Measurements from ENCODE around the gene PLCB4.

Gene PLCB4

GRCh38 chr20:9412309-9412708 is 343.4 kb downstream of the PLCB4 start:
- Histone ChIP-seq H3K4me3 (ENCODE audit: low read depth, low read length) (no peak overlapping the region), H3K4me1 (ENCODE audit: control insufficient read depth, insufficient read depth, low read length) (no peaks in the 10 kb centered on the region), H3K27ac (ENCODE audit: low read depth, low read length) (no peak overlapping the region), H3K27me3 (ENCODE audit: control insufficient read depth, insufficient read depth, low read length) (no peaks in the 10 kb centered on the region), H3K9ac (ENCODE audit: low read depth, low read length) (no peak overlapping the region), H3K36me3 (ENCODE audit: control insufficient read depth, insufficient read depth, low read length) (peaks cover 20% of the 10 kb centered on the region), H3K9me3 (ENCODE audit: control insufficient read depth, insufficient read depth, low read length) (no peaks in the 10 kb centered on the region)

GRCh38 chr20:9413001-9413400 is 344.1 kb downstream of the PLCB4 start:
- H3K9ac ChIP-seq (ENCODE audit: low read depth, low read length), result no peak overlapping the region
- no peaks in the 10 kb centered on the region for H3K9me3 ChIP-seq (ENCODE audit: control insufficient read depth, insufficient read depth, low read length)
- H3K27ac ChIP-seq (ENCODE audit: low read depth, low read length), result no peak overlapping the region
- H3K27me3 ChIP-seq (ENCODE audit: control insufficient read depth, insufficient read depth, low read length), result no peaks in the 10 kb centered on the region
- H3K36me3 ChIP-seq (ENCODE audit: control insufficient read depth, insufficient read depth, low read length), result peaks cover 20% of the 10 kb centered on the region
- H3K4me1 ChIP-seq (ENCODE audit: control insufficient read depth, insufficient read depth, low read length), result no peaks in the 10 kb centered on the region
- H3K4me3 ChIP-seq (ENCODE audit: low read depth, low read length), result no peak overlapping the region

DNA sequence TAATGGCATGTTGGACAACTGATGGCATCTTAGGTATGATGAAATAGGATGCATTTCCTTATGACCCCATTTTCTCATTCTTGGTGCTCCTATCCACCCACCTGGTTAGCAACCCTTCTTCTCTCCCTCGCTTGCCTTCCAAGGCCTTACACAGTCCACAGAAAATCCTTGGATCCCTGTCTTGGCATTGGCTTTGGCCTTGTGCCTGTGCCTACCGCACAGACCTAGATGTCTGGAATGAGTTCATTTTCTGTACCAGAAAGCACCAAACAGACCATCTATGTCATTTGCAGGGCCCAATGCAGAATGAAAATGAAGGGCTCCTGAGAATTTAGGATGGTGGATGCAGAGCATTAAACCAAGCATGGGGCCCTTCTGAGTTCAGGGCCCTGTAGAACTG is 346.5 kb downstream of the PLCB4 start:
- H3K4me1 ChIP-seq (ENCODE audit: control insufficient read depth, insufficient read depth, low read length), result no peaks in the 10 kb centered on the region
- no peak overlapping the region for H3K4me3 ChIP-seq (ENCODE audit: low read depth, low read length)
- no peaks in the 10 kb centered on the region for H3K27me3 ChIP-seq (ENCODE audit: control insufficient read depth, insufficient read depth, low read length)
- H3K9ac ChIP-seq (ENCODE audit: low read depth, low read length), result no peak overlapping the region
- H3K9me3 ChIP-seq (ENCODE audit: control insufficient read depth, insufficient read depth, low read length), result no peaks in the 10 kb centered on the region
- no peak overlapping the region for H3K27ac ChIP-seq (ENCODE audit: low read depth, low read length)
- peaks cover 11% of the 10 kb centered on the region for H3K36me3 ChIP-seq (ENCODE audit: control insufficient read depth, insufficient read depth, low read length)

- Histone ChIP-seq H3K9ac (ENCODE audit: low read depth, low read length) (no peak overlapping the region), H3K4me1 (ENCODE audit: control insufficient read depth, insufficient read depth, low read length) (no peaks in the 10 kb centered on the region), H3K9me3 (ENCODE audit: control insufficient read depth, insufficient read depth, low read length) (no peaks in the 10 kb centered on the region)
Measured at GRCh38 chr20:9416421-9416820, 347.5 kb downstream of the PLCB4 start.

DNA sequence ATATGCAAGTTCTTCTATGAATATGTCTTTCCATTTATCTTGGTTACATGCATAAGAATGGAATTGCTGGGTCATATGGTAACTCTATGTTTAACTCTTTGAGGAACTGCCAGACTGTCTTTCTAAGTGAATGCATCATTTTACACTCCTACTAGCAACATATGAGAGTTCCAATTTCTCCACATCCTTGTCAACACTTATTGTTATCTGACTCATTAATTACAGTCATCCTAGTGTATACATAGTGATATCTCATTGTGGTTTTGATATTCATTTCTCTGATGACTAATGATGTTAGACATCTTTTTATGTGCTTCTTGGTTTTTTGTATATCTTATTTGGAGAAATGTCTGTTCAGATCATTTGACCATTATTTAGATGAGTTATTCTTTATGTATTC is 348.8 kb downstream of the PLCB4 start:
- H3K27ac ChIP-seq (ENCODE audit: low read depth, low read length), result no peak overlapping the region
- H3K9me3 ChIP-seq (ENCODE audit: control insufficient read depth, insufficient read depth, low read length), result no peaks in the 10 kb centered on the region
- H3K4me1 ChIP-seq (ENCODE audit: control insufficient read depth, insufficient read depth, low read length), result no peaks in the 10 kb centered on the region
- H3K9ac ChIP-seq (ENCODE audit: low read depth, low read length), result no peak overlapping the region
- H3K36me3 ChIP-seq (ENCODE audit: control insufficient read depth, insufficient read depth, low read length), result peaks cover 18% of the 10 kb centered on the region
- H3K4me3 ChIP-seq (ENCODE audit: low read depth, low read length), result no peak overlapping the region
- no peaks in the 10 kb centered on the region for H3K27me3 ChIP-seq (ENCODE audit: control insufficient read depth, insufficient read depth, low read length)

More at GRCh38 chr20:9416421-9416820, 347.5 kb downstream of the PLCB4 start:
- Histone ChIP-seq H3K4me3 (ENCODE audit: low read depth, low read length) (no peak overlapping the region), H3K27me3 (ENCODE audit: control insufficient read depth, insufficient read depth, low read length) (no peaks in the 10 kb centered on the region), H3K36me3 (ENCODE audit: control insufficient read depth, insufficient read depth, low read length) (peaks cover 9% of the 10 kb centered on the region), H3K27ac (ENCODE audit: low read depth, low read length) (no peak overlapping the region)

- Histone ChIP-seq H3K27ac (ENCODE audit: low read depth, low read length) (no peak overlapping the region), H3K27me3 (ENCODE audit: control insufficient read depth, insufficient read depth, low read length) (no peaks in the 10 kb centered on the region), H3K4me1 (ENCODE audit: control insufficient read depth, insufficient read depth, low read length) (no peaks in the 10 kb centered on the region), H3K36me3 (ENCODE audit: control insufficient read depth, insufficient read depth, low read length) (peaks cover 34% of the 10 kb centered on the region), H3K9me3 (ENCODE audit: control insufficient read depth, insufficient read depth, low read length) (no peaks in the 10 kb centered on the region), H3K9ac (ENCODE audit: low read depth, low read length) (no peak overlapping the region), H3K4me3 (ENCODE audit: low read depth, low read length) (no peak overlapping the region)
Measured at GRCh38 chr20:9422321-9423057, 353.6 kb downstream of the PLCB4 start.

DNA sequence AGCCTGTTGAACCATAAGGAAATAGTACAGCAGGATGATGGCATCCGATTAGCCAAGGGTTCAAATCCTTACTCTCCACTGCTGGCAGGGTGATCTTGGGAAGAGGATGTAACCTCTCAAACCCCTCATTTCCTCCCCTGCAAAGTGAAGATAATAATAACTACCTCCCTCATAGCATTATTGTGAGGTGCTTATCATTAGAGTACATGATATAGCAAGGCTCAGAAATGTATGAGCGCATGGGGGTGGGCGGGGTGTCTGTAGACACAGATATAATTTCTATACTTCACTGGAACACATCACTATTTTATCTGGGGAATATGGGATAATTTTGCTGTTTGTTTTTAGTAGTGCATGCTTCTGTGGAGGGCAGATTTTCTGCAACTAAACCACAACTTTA is 355.7 kb downstream of the PLCB4 start:
- no peaks in the 10 kb centered on the region for H3K9me3 ChIP-seq (ENCODE audit: control insufficient read depth, insufficient read depth, low read length)
- H3K36me3 ChIP-seq (ENCODE audit: control insufficient read depth, insufficient read depth, low read length), result peaks cover 33% of the 10 kb centered on the region
- H3K27me3 ChIP-seq (ENCODE audit: control insufficient read depth, insufficient read depth, low read length), result no peaks in the 10 kb centered on the region
- H3K9ac ChIP-seq (ENCODE audit: low read depth, low read length), result no peak overlapping the region
- H3K27ac ChIP-seq (ENCODE audit: low read depth, low read length), result no peak overlapping the region
- H3K4me3 ChIP-seq (ENCODE audit: low read depth, low read length), result no peak overlapping the region
- no peaks in the 10 kb centered on the region for H3K4me1 ChIP-seq (ENCODE audit: control insufficient read depth, insufficient read depth, low read length)

DNA sequence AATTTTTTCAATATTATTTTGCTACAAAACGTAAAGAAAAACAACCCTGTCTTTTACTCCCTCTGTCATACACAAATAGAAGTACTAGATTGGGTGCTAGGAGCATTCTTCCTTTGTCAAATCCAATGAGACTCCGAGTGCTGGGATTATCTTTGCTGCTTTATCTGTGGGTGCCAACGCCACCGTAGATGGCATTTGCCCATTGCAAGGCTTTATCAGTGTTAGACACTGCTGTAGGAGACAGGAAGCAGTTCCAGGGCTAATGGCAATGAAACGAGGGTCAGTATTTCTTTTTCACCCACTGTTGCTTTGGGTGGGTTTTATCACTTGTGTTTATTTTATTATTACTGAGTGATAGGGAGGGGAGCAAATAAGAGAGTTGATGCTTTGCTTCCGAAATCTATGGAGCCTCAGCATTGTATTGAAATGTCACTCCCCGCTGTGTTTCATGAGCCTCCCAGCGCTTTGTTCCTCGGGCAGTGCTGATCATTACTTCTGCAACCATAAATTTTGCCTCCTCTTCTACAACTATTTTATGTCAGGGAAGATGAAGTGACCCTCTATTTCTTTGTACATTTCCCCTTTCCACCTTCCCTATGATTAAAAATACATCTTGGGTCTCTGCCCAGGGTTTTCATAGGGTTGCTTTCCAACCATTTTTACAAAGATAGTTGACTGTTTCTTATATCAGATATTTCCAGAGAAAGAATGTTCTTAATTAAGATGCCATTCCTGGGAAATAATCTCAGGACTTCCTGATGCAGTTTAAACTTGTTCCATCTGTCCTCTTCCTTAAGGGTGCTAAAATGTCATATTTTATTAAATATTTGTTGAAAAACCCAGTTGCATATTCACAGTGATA is 358.8 kb downstream of the PLCB4 start:
- no peak overlapping the region for H3K9ac ChIP-seq (ENCODE audit: low read depth, low read length)
- no peak overlapping the region for H3K27ac ChIP-seq (ENCODE audit: low read depth, low read length)
- no peaks in the 10 kb centered on the region for H3K4me1 ChIP-seq (ENCODE audit: control insufficient read depth, insufficient read depth, low read length)
- no peaks in the 10 kb centered on the region for H3K9me3 ChIP-seq (ENCODE audit: control insufficient read depth, insufficient read depth, low read length)
- no peaks in the 10 kb centered on the region for H3K27me3 ChIP-seq (ENCODE audit: control insufficient read depth, insufficient read depth, low read length)
- peaks cover 15% of the 10 kb centered on the region; the same call in 1 of the 2 replicates for H3K36me3 ChIP-seq (ENCODE audit: control insufficient read depth, insufficient read depth, low read length)
- H3K4me3 ChIP-seq (ENCODE audit: low read depth, low read length), result no peak overlapping the region

- peaks cover 15% of the 10 kb centered on the region; the same call in 1 of the 2 replicates for H3K36me3 ChIP-seq (ENCODE audit: control insufficient read depth, insufficient read depth, low read length)
- H3K4me1 ChIP-seq (ENCODE audit: control insufficient read depth, insufficient read depth, low read length), result no peaks in the 10 kb centered on the region
- no peak overlapping the region for H3K27ac ChIP-seq (ENCODE audit: low read depth, low read length)
- no peak overlapping the region for H3K9ac ChIP-seq (ENCODE audit: low read depth, low read length)
- H3K9me3 ChIP-seq (ENCODE audit: control insufficient read depth, insufficient read depth, low read length), result no peaks in the 10 kb centered on the region
- H3K4me3 ChIP-seq (ENCODE audit: low read depth, low read length), result no peak overlapping the region
- no peaks in the 10 kb centered on the region for H3K27me3 ChIP-seq (ENCODE audit: control insufficient read depth, insufficient read depth, low read length)
Measured at GRCh38 chr20:9428292-9428607, 359.4 kb downstream of the PLCB4 start.

DNA sequence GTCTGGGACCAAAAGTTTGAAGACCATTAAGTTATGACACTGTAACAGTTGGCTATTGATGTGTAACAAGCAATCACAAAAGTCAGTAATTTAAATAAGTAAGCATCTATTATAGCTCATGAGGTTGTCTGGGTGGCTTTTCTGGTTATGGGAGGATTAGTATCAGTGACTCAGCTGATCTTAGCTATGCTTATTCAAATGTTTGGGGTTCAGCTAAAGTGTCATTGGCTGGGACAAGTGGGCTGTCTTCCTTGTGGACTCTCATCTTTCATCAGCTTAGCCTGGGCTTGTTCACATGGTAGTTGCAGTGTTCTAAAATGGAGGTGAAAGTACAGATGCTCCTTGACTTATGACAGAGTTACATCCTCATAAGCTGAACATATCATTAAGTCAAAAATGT is 370.9 kb downstream of the PLCB4 start:
- peaks cover 1% of the 10 kb centered on the region; the same call in 1 of the 2 replicates for H3K4me1 ChIP-seq (ENCODE audit: control insufficient read depth, insufficient read depth, low read length)
- H3K9me3 ChIP-seq (ENCODE audit: control insufficient read depth, insufficient read depth, low read length), result peaks cover 11% of the 10 kb centered on the region; the same call in 1 of the 2 replicates
- no peak overlapping the region for H3K27ac ChIP-seq (ENCODE audit: low read depth, low read length)
- H3K36me3 ChIP-seq (ENCODE audit: control insufficient read depth, insufficient read depth, low read length), result peaks cover 36% of the 10 kb centered on the region
- no peaks in the 10 kb centered on the region for H3K27me3 ChIP-seq (ENCODE audit: control insufficient read depth, insufficient read depth, low read length)
- H3K4me3 ChIP-seq (ENCODE audit: low read depth, low read length), result no peak overlapping the region
- H3K9ac ChIP-seq (ENCODE audit: low read depth, low read length), result no peak overlapping the region

DNA sequence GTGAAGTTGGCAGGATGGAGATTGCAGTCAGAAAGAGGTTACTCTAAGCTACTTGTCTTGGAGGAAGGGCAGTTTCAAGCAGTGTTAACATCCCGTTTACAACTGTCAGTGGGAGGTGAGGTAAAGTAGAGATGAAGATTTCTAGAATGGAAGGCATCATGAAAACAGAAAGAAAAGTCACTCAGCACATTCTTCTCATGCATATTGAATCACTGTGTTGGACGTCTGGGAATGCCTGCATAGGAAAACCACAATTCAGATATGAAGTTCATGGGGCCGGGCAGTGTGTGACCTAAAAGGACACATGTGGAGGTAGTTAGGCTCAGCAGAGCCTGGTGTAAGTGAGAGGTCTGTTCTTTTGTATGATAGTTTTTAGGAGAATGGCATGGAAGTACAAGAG is 372.0 kb downstream of the PLCB4 start:
- no peak overlapping the region for H3K9ac ChIP-seq (ENCODE audit: low read depth, low read length)
- H3K27ac ChIP-seq (ENCODE audit: low read depth, low read length), result no peak overlapping the region
- peaks cover 11% of the 10 kb centered on the region; the same call in 1 of the 2 replicates for H3K9me3 ChIP-seq (ENCODE audit: control insufficient read depth, insufficient read depth, low read length)
- no peaks in the 10 kb centered on the region for H3K27me3 ChIP-seq (ENCODE audit: control insufficient read depth, insufficient read depth, low read length)
- H3K36me3 ChIP-seq (ENCODE audit: control insufficient read depth, insufficient read depth, low read length), result peaks cover 36% of the 10 kb centered on the region
- peaks cover 10% of the 10 kb centered on the region; the same call in 1 of the 2 replicates for H3K4me1 ChIP-seq (ENCODE audit: control insufficient read depth, insufficient read depth, low read length)
- no peak overlapping the region for H3K4me3 ChIP-seq (ENCODE audit: low read depth, low read length)

Measured in HUES48 (cell line).